Panc1 (cell line): ENCODE measurements around the gene ITGB5. TPM values are rescaled to one million over a fixed set of nuclear protein-coding genes. Genes with fewer than 3 reads are reported as not detected.

Experiments used
- ATAC-seq: fragments of 200-7000 bp; cut with Tn5 transposase; 2 replicates; pipeline ENCODE4 v1.9.1; 2020; ENCODE audit warnings: mild to moderate bottlenecking, moderate library complexity
- BruUV-seq: library from RNA; stranded (reverse); fragments of 400-500 nt; replicated peaks from 2 replicates; lab custom pipeline; 2021; lab: Mats Ljungman, UMichigan
- CTCF ChIA-PET: fragments of 300-600 bp; sonication (Branson Sonifier 250); formaldehyde crosslinking; loops from one replicate; lab custom pipeline; 2022; ENCODE audit warnings: antibody characterized with exemption; lab: Charles Lee
- POLR2A ChIA-PET: fragments of 300-600 bp; sonication (Branson Sonifier 250); formaldehyde crosslinking; loops from one replicate; lab custom pipeline; 2022; ENCODE audit warnings: antibody characterized with exemption; lab: Charles Lee
- DNase-seq: peaks from one replicate; pipeline ENCODE4 v3.0.0-alpha.2; 2010; ENCODE audit warnings: low read depth, low spot score
- H3K27ac ChIP-seq: 2 replicates; pipeline ENCODE4 v1.5.1; 2011; ENCODE audit warnings: mild to moderate bottlenecking, low read length, inconsistent platforms
- H3K27me3 ChIP-seq: fragments of 200-500 bp; sonication (Bioruptor generic); 2 replicates; pipeline ENCODE4 v1.6.0; 2014; ENCODE audit warnings: low read length, inconsistent platforms; ENCODE audit not compliant: control insufficient read depth, insufficient read depth
- H3K36me3 ChIP-seq: fragments of 200-500 bp; sonication (Bioruptor generic); 2 replicates; pipeline ENCODE4 v1.5.1; 2014; ENCODE audit warnings: inconsistent platforms, mild to moderate bottlenecking, low read length, moderate library complexity; ENCODE audit not compliant: control insufficient read depth, insufficient read depth
- H3K4me1 ChIP-seq: 2 replicates; pipeline ENCODE4 v1.5.1; 2011; ENCODE audit warnings: inconsistent platforms, mild to moderate bottlenecking, low read length, moderate library complexity; ENCODE audit not compliant: control insufficient read depth, insufficient read depth
- H3K4me3 ChIP-seq, 2 experiments: 2 replicates each; pipeline ENCODE4 v1.5.1; 2011 to 2012; ENCODE audit warnings: low read depth in 2 of 2, low read length in 2 of 2, mild to moderate bottlenecking in 2 of 2, inconsistent platforms in 1 of 2, moderate library complexity in 1 of 2
- H3K9me3 ChIP-seq: fragments of 200-500 bp; sonication (Bioruptor generic); 2 replicates; pipeline ENCODE4 v1.5.1; 2014; ENCODE audit warnings: low read depth, mild to moderate bottlenecking, inconsistent platforms, low read length, moderate library complexity; ENCODE audit not compliant: control insufficient read depth, insufficient read depth
- CTCF ChIP-seq: fragments of 450-650 bp; IDR thresholded peaks from 2 replicates; pipeline ENCODE4 v1.5.1; 2017; ENCODE audit warnings: mild to moderate bottlenecking
- POLR2AphosphoS5 ChIP-seq: IDR thresholded peaks from 2 replicates; pipeline ENCODE4 v1.6.1; 2012; ENCODE audit warnings: mild to moderate bottlenecking, low read depth, low read length, moderate library complexity
- REST ChIP-seq, 2 experiments: IDR thresholded peaks; 2 replicates each; pipeline ENCODE4 v1.6.1; 2011 to 2012; ENCODE audit warnings: low read depth in 2 of 2, control low read depth in 1 of 2, low read length in 1 of 2, mild to moderate bottlenecking in 1 of 2, moderate library complexity in 1 of 2; ENCODE audit not compliant: insufficient read depth in 1 of 2
- SIN3A ChIP-seq: IDR thresholded peaks from 2 replicates; pipeline ENCODE4 v1.6.1; 2012; ENCODE audit warnings: low read depth, mild to moderate bottlenecking, low read length, moderate library complexity, borderline replicate concordance; ENCODE audit not compliant: insufficient read depth
- TCF7L2 ChIP-seq: IDR thresholded peaks from 2 replicates; pipeline ENCODE4 v1.6.1; 2011; ENCODE audit warnings: mild to moderate bottlenecking, low read depth, low read length, inconsistent platforms
- in situ Hi-C: cut with HindIII; loops from 2 replicates; pipeline ENCODE4 v1.10.0; 2016; ENCODE audit warnings: low sequenced_read_pairs, low pct_unique_long_range_greater_than_20kb
- intact Hi-C: fragments of 100-400 bp; cut with micrococcal nuclease; formaldehyde crosslinking; loops from one replicate; pipeline ENCODE4 v1.10.0; 2022; ENCODE audit not compliant: unreplicated experiment
- total RNA-seq: library from RNA; stranded (reverse); gene quantifications from one replicate; pipeline ENCODE4 v1.2.1, GENCODE V29; 2021; ENCODE audit not compliant: unreplicated experiment

The ITGB5 gene
- total RNA-seq, 1 experiment from 2014 or later: 446 TPM

- no TSS peak for BruUV-seq
- CTCF ChIA-PET: interaction anchor here (0.6 kb wide), 1 partner anchor 50 kb away, joined by 4 read pairs; no protein-coding TSS in a partner anchor
- no peaks in the 10 kb centered on the region for H3K9me3 ChIP-seq
- in situ Hi-C loops: no loop called here
- POLR2A ChIA-PET: interaction anchor here (0.7 kb wide), 1 partner anchor 25 kb away, joined by 4 read pairs; no protein-coding TSS in a partner anchor
- TF ChIP-seq SIN3A: no peak
- TF ChIP-seq POLR2AphosphoS5: no peak
- no peak for TF ChIP-seq TCF7L2
- no peak for TF ChIP-seq REST (IDR thresholded peaks at IDR 0.05; ENCODE audit: insufficient read depth in 1 of 2, low read depth in 2 of 2, low read length in 1 of 2)
- no peak for TF ChIP-seq CTCF
- ATAC-seq (no peak), DNase-seq (no peak)
- no peak overlapping the region for H3K27ac ChIP-seq
- intact Hi-C loops: no loop called here
- no peaks in the 10 kb centered on the region for H3K27me3 ChIP-seq
- H3K4me3 ChIP-seq: no peak overlapping the region
- peaks cover 7% of the 10 kb centered on the region for H3K36me3 ChIP-seq
- peaks cover 10% of the 10 kb centered on the region for H3K4me1 ChIP-seq
Measured at GRCh38 chr3:124810970-124811369, 76.2 kb downstream of the ITGB5 start.

GRCh38 chr3:124809039-124809438 lies 78.1 kb downstream of the ITGB5 start:
- peaks cover 10% of the 10 kb centered on the region for H3K4me1 ChIP-seq
- CTCF ChIA-PET: no interaction called here

More at GRCh38 chr3:124809039-124809438, 78.1 kb downstream of the ITGB5 start:
- Histone ChIP-seq H3K9me3 (no peaks in the 10 kb centered on the region), H3K4me3 (no peak overlapping the region), H3K27me3 (no peaks in the 10 kb centered on the region), H3K36me3 (0 out of 2 replicates have a peak, but pooled peaks cover 4% of the 10 kb centered on the region), H3K27ac (no peak overlapping the region)
- ATAC-seq: no peak
- TF ChIP-seq CTCF (no peak), REST (IDR thresholded peaks at IDR 0.05; ENCODE audit: insufficient read depth in 1 of 2, low read depth in 2 of 2, low read length in 1 of 2) (no peak), POLR2AphosphoS5 (no peak), SIN3A (no peak), TCF7L2 (no peak)
- intact Hi-C loops: no loop called here
- no peak for DNase-seq
- in situ Hi-C loops: no loop called here
- POLR2A ChIA-PET: no interaction called here
- no TSS peak for BruUV-seq
